Testis (tissue), 3 donors: ENCODE data around the gene SLC37A1. TPM values are rescaled to one million over a fixed set of nuclear protein-coding genes. Genes with fewer than 3 reads are reported as not detected.

ENCODE experiments used
- DNase-seq: peaks from one replicate; pipeline ENCODE4 v3.0.0-alpha.2; 2019
- H3K27ac ChIP-seq, 2 donors: fragments of 200-600 bp; sonication (generic); one replicate each; pipeline ENCODE4 v1.5.1; 2019
- H3K27me3 ChIP-seq: fragments of 200-600 bp; sonication (generic); one replicate; pipeline ENCODE4 v1.5.1; 2019
- H3K36me3 ChIP-seq: fragments of 200-600 bp; sonication (generic); one replicate; pipeline ENCODE4 v1.5.1; 2017; ENCODE audit warnings: low read depth; ENCODE audit errors: missing control alignments
- H3K4me1 ChIP-seq: fragments of 200-600 bp; sonication (generic); one replicate; pipeline ENCODE4 v1.5.1; 2019
- H3K4me3 ChIP-seq, 2 donors: fragments of 200-600 bp; sonication (generic); one replicate each; pipeline ENCODE4 v1.5.1; 2017 to 2019
- H3K9me3 ChIP-seq: fragments of 200-600 bp; sonication (generic); one replicate; pipeline ENCODE4 v1.5.1; 2017
- CTCF ChIP-seq, 3 experiments: fragments of 450-650 bp in 2 of 3; fragments of 200-600 bp in 1 of 3; sonication (generic) in 1 of 3; IDR thresholded peaks; one replicate each; pipeline ENCODE4 v1.5.1; 2016 to 2019; ENCODE audit warnings: antibody characterized with exemption in 3 of 3, mild to moderate bottlenecking in 2 of 3, moderate library complexity in 1 of 3
- POLR2A ChIP-seq: fragments of 450-650 bp; IDR thresholded peaks from one replicate; pipeline ENCODE4 v1.6.1; 2017; ENCODE audit warnings: antibody characterized with exemption, mild to moderate bottlenecking, moderate library complexity
- WGBS, 2 donors: methylation state at CpG; one replicate each; pipeline ENCODE4 v1.1.5; 2018; 5-methylcytosine and 5-hydroxymethylcytosine counted together
- intact Hi-C: fragments of 100-400 bp; cut with DNase I; formaldehyde crosslinking; loops from one replicate; pipeline ENCODE4 v1.15.1; 2023; ENCODE audit warnings: low total_unique reads
- polyA plus RNA-seq: library from polyadenylated mRNA; stranded (reverse); fragments of 350-450 nt; fragmentation: Illumina TruSeq; extraction: RNeasy Lipid Tissue Mini Kit (QIAGEN cat#74804); gene quantifications from one replicate; pipeline ENCODE4 v1.2.3, GENCODE V29; 2014; ENCODE audit warnings: low read depth, low replicate concordance; ENCODE audit not compliant: insufficient read depth
- total RNA-seq, 2 donors: library from RNA; depleted of rRNA; stranded (reverse); fragments of >200 nt; gene quantifications; one replicate each; pipeline ENCODE4 v1.2.3, GENCODE V29; 2016

The SLC37A1 gene
- total and polyA plus RNA-seq, 3 donors from 2014 or later = 22.6 to 48.3 (median 24.3) TPM

- no peaks in the 10 kb centered on the region for H3K9me3 ChIP-seq
- TF ChIP-seq POLR2A (no peak), CTCF (IDR thresholded peaks at IDR 0.05) (no peak)
- no peak overlapping the region for H3K4me3 ChIP-seq
- H3K27ac ChIP-seq = no peak overlapping the region
- 83 to 86% methylated on average over 9 of the region's 9 CpGs for WGBS, 2 donors
- H3K27me3 ChIP-seq = no peaks in the 10 kb centered on the region
- no peaks in the 10 kb centered on the region for H3K36me3 ChIP-seq
- no peaks in the 10 kb centered on the region for H3K4me1 ChIP-seq
- no peak for DNase-seq
- intact Hi-C loops = no loop called here
Observed at GRCh38 chr21:42630626-42631025, 117.0 kb downstream of the SLC37A1 start.

Other genes starting within 250 kb of the SLC37A1 start
- 10 to 100 TPM in 1 of 2 donors, 1 to 10 TPM in 1; 3.9 to 12.9 TPM for gene TFF3, start 198.4 kb upstream of the SLC37A1 start, total RNA-seq
- 11.5 TPM for gene TFF3, start 198.4 kb upstream of the SLC37A1 start, polyA plus RNA-seq
- gene TFF2, start 162.9 kb upstream of the SLC37A1 start, total RNA-seq = not detected
- not detected for gene TFF2, start 162.9 kb upstream of the SLC37A1 start, polyA plus RNA-seq
- not detected for gene TFF1, start 147.3 kb upstream of the SLC37A1 start, total RNA-seq
- gene TFF1, start 147.3 kb upstream of the SLC37A1 start, polyA plus RNA-seq = not detected
- under 1 TPM in 1 of 2 donors, not detected in 1; 0.56 TPM for gene TMPRSS3, start 117.8 kb upstream of the SLC37A1 start, total RNA-seq
- 0.40 TPM for gene TMPRSS3, start 117.8 kb upstream of the SLC37A1 start, polyA plus RNA-seq
- 1 to 10 TPM in 1 of 2 donors, under 1 TPM in 1; 0.39 to 1.4 TPM for gene UBASH3A, start 110.0 kb upstream of the SLC37A1 start, total RNA-seq
- 0.40 TPM for gene UBASH3A, start 110.0 kb upstream of the SLC37A1 start, polyA plus RNA-seq
- gene RSPH1, start 17.6 kb upstream of the SLC37A1 start, total RNA-seq = 10 to 100 TPM; 10.4 to 20.8 TPM
- gene RSPH1, start 17.6 kb upstream of the SLC37A1 start, polyA plus RNA-seq = 59.6 TPM
- 1 to 10 TPM; 5.7 to 6.3 TPM for gene PDE9A, start 139.8 kb downstream of the SLC37A1 start, total RNA-seq
- 6.4 TPM for gene PDE9A, start 139.8 kb downstream of the SLC37A1 start, polyA plus RNA-seq